Astrocyte of the cerebellum (primary cell): ENCODE results near the gene ALG14.

ENCODE experiments used
- DNase-seq: peaks from one replicate; pipeline ENCODE4 v3.0.0-alpha.2; 2011; ENCODE audit warnings: low read depth
- H3K4me3 ChIP-seq: 2 replicates; pipeline ENCODE4 v1.5.1; 2011; ENCODE audit warnings: mild to moderate bottlenecking, low read depth, low read length, moderate library complexity
- CTCF ChIP-seq: IDR thresholded peaks from 2 replicates; pipeline ENCODE4 v1.5.1; 2012; ENCODE audit warnings: low read length, low read depth, moderate library complexity, mild to moderate bottlenecking; ENCODE audit errors: missing control alignments
- in situ Hi-C: cut with HindIII; loops from 2 replicates; pipeline ENCODE4 v1.10.0; 2017; ENCODE audit warnings: low sequenced_read_pairs

Gene ALG14

GRCh38 chr1:95068956-95069709 is 3.6 kb downstream of the ALG14 start:
- no peak for TF ChIP-seq CTCF
- no peak for DNase-seq
- H3K4me3 ChIP-seq, result no peak overlapping the region
- in situ Hi-C loops, result no loop called here

GRCh38 chr1:95067568-95067967 is 5.2 kb downstream of the ALG14 start:
- in situ Hi-C loops, result no loop called here
- TF ChIP-seq CTCF, result no peak
- DNase-seq, result no peak
- H3K4me3 ChIP-seq, result no peak overlapping the region

- DNase-seq, result no peak
- in situ Hi-C loops, result no loop called here
These were observed 5.7 kb downstream of the ALG14 start for GRCh38 chr1:95067062-95067461.

GRCh38 chr1:95061445-95062006 is 11.2 kb downstream of the ALG14 start:
- TF ChIP-seq CTCF, result no peak
- in situ Hi-C loops, result no loop called here
- H3K4me3 ChIP-seq, result no peak overlapping the region
- no peak for DNase-seq

More at GRCh38 chr1:95067062-95067461, 5.7 kb downstream of the ALG14 start:
- no peak overlapping the region for H3K4me3 ChIP-seq
- no peak for TF ChIP-seq CTCF

GRCh38 chr1:95058974-95059373 is 13.8 kb downstream of the ALG14 start:
- no peak for DNase-seq

GRCh38 chr1:95057351-95057750 is 15.4 kb downstream of the ALG14 start:
- no peak overlapping the region for H3K4me3 ChIP-seq
- in situ Hi-C loops, result no loop called here
- no peak for TF ChIP-seq CTCF
- no peak for DNase-seq

More at GRCh38 chr1:95058974-95059373, 13.8 kb downstream of the ALG14 start:
- no peak overlapping the region for H3K4me3 ChIP-seq
- no peak for TF ChIP-seq CTCF
- in situ Hi-C loops, result no loop called here
